ENCODE results near the gene FLOT2.

FLOT2 gene

DNA sequence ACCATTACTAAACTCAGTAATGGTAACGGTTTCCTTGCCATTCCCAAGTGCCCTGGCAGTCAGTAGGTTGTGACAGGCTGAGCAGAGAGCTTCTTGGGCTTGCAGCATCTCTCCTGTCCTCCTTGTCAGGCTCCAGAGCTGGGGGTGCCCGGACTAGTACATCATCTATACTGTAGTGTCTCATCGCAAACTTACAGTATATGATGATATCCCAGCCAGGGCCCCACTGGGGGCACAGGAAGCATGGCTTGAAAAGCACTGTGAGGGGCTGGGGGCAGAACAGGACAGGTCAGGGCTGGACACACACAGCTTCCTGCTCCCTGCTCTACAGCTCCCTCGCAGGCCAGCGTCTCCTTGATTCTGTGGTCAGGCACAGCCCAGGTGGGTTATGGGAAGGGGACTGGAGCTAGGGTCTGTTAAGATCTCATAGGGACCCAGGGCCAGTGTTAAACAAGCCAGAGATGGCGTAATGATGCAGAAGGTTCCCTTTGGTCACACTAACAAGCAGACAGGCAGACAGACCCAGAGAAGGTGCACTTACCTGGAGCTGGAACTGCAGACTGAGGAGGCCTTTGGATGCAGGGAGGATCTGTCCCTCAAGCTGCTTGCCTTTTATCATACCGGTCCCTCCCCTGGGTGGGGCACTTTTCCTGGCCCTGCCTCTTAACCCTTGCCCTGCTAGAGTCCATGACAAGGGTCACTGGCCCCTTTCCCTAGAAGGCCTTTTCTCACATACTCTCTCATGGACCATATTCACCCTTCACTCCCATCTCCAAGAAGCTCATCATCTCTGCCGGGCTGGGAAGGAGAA, 35.9 kb downstream of the FLOT2 start:
- Histone ChIP-seq H3K27ac (no peak overlapping the region), H3K4me3 (no peak overlapping the region)
- TF ChIP-seq, protein P1, sequence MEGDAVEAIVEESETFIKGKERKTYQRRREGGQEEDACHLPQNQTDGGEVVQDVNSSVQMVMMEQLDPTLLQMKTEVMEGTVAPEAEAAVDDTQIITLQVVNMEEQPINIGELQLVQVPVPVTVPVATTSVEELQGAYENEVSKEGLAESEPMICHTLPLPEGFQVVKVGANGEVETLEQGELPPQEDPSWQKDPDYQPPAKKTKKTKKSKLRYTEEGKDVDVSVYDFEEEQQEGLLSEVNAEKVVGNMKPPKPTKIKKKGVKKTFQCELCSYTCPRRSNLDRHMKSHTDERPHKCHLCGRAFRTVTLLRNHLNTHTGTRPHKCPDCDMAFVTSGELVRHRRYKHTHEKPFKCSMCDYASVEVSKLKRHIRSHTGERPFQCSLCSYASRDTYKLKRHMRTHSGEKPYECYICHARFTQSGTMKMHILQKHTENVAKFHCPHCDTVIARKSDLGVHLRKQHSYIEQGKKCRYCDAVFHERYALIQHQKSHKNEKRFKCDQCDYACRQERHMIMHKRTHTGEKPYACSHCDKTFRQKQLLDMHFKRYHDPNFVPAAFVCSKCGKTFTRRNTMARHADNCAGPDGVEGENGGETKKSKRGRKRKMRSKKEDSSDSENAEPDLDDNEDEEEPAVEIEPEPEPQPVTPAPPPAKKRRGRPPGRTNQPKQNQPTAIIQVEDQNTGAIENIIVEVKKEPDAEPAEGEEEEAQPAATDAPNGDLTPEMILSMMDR (IDR thresholded peaks at IDR 0.05) = no peak
- DNase-seq (ENCODE audit: low spot score) = no peak

DNA sequence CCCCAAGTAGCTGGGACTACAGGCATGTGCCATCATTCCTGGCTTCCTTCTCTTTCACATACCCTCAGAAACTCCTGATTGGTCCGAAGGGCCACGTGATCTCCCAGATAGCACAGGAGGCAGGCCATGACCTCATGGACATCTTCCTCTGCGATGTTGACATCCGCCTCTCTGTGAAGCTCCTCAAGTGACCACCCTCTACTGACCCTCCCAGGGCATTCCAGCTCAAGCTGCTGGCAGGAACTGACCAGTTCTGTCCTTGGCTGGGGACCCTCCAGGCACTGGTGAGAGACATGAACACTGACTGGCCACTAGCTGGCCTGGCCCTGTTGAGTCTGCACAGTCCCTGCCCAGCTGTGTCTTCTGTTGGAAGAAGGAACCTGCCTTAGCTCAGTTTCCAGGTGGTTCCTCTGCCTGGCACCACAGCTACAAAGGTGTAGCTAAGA, 37.1 kb downstream of the FLOT2 start:
- TF ChIP-seq, protein P1 (IDR thresholded peaks at IDR 0.05) = no peak
- Histone ChIP-seq H3K4me3 (no peak overlapping the region), H3K27ac (no peak overlapping the region)
- no peak for DNase-seq (ENCODE audit: low spot score)

DNA sequence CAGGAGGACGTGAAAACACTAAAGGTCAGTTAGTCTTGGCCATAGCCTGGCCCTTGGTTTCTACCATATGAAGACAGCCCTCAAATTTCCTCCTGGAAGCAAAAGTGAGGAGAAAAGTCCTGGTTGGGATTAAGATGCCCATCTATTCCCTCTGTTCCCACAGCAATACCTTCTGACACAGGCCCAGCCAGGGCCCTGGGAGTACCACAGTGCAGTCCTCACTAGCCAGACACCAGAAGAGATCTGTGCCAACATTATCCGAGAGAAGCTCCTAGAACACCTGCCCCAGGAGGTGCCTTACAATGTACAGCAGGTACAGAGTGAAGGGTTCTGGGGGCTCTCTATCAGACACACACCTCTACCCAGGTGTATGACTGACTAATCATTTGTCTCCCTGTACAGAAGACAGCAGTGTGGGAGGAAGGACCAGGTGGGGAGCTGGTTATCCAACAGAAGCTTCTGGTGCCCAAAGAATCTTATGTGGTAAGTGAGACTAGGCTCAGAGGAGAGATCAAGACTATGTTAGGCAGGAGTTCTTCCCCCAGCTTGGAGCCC, 38.7 kb downstream of the FLOT2 start:
- TF ChIP-seq, protein P1 (IDR thresholded peaks at IDR 0.05) = no peak
- no peak for DNase-seq (ENCODE audit: low spot score)
- Histone ChIP-seq H3K4me3 (no peak overlapping the region), H3K27ac (no peak overlapping the region)

DNA sequence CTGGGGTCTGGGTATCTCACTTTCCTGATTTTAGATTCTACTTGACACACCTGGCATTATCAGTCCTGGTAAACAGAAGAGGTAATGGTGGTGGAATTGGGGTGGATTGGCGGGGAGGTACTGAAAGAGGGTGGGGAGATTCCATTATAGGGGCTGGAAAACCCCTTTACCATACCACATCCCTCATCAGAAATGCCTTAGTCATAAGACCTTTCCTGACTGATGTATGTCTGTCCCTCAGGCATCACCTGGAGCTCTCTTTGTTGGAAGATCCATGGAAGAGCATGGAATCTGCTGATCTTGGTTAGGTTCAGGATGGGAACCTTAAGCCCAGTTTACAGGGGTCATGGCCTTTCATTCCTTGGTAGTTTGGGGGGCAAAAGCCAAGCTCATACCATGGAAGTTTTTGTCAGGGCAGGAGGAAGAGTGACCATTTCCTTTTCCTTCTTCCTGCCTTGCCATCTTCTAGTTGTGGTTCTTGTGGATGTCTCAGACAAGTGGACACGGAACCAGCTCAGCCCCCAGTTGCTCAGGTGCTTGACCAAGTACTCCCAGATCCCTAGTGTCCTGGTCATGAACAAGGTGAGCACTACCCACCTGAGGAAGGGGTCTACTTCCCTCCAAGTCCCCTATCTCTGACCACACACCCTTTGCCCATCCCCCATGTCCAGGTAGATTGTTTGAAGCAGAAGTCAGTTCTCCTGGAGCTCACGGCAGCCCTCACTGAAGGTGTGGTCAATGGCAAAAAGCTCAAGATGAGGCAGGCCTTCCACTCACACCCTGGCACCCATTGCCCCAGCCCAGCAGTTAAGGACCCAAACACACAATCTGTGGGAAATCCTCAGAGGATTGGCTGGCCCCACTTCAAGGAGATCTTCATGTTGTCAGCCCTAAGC, 39.4 kb downstream of the FLOT2 start:
- Histone ChIP-seq H3K4me3 (no peak overlapping the region), H3K27ac (no peak overlapping the region)
- TF ChIP-seq, protein P1 (IDR thresholded peaks at IDR 0.05) = no peak
- no peak for DNase-seq (ENCODE audit: low spot score)

DNA sequence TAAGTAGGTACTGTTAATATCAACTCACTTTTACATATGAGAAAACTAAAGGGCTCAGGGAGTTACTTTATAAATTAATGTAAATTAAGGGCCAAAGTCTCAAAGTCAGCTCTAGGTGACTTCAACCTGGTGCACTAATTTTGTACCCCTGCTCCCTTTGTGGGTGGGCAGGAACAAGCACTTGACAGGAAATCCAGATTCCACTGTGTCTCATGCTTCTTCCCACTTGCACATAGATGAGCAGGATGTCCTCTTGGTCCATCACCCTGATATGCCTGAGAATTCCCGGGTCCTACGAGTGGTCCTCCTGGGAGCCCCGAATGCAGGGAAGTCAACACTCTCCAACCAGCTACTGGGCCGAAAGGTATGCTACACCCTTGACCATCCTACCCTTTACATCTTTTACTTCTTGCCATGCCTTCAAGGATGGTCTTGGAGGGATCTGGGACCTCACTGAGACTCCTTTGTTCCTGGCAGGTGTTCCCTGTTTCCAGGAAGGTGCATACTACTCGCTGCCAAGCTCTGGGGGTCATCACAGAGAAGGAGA, 41.4 kb downstream of the FLOT2 start:
- H3K4me3 ChIP-seq = no peak overlapping the region
- TF ChIP-seq, protein P1 (IDR thresholded peaks at IDR 0.05) = no peak
- no peak for DNase-seq (ENCODE audit: low spot score)
- no peak overlapping the region for H3K27ac ChIP-seq

DNA sequence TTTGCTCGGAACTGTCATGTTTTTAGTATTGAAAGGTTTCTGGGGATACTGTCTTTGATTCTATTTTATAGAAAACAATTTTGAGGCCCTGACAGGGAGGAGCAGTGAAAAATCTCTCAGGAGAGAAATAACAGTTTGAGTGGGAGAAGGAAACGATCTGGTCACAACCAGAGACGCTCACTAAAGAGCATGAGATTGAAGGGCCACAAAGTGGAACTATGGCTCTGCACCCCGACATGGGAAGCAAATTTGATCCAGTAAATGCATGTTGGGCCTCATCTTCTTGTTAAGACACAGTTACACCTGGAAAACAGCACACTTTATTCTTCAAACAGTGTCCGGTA, 42.2 kb downstream of the FLOT2 start:
- peak overlapping the region; percentile 71 for H3K4me3 ChIP-seq
- TF ChIP-seq, protein P1 (IDR thresholded peaks at IDR 0.05) = no peak
- DNase-seq (ENCODE audit: low spot score) = no peak
- H3K27ac ChIP-seq = peak overlapping the region; percentile 44 to 61
